ENCODE measurements around the gene POLR2E. TPM values are rescaled to one million over a fixed set of nuclear protein-coding genes. Genes with fewer than 3 reads are reported as not detected.
A peak's percentile ranks its signal among the peaks of the same experiment; 100 is the strongest.

Gene POLR2E
- total and polyA plus RNA-seq, 10 of the 15 experiments (the other 5 are each of a cell fraction or from before 2014, with no cell fraction given) = 4.0 to 487 (median 200) TPM

DNA sequence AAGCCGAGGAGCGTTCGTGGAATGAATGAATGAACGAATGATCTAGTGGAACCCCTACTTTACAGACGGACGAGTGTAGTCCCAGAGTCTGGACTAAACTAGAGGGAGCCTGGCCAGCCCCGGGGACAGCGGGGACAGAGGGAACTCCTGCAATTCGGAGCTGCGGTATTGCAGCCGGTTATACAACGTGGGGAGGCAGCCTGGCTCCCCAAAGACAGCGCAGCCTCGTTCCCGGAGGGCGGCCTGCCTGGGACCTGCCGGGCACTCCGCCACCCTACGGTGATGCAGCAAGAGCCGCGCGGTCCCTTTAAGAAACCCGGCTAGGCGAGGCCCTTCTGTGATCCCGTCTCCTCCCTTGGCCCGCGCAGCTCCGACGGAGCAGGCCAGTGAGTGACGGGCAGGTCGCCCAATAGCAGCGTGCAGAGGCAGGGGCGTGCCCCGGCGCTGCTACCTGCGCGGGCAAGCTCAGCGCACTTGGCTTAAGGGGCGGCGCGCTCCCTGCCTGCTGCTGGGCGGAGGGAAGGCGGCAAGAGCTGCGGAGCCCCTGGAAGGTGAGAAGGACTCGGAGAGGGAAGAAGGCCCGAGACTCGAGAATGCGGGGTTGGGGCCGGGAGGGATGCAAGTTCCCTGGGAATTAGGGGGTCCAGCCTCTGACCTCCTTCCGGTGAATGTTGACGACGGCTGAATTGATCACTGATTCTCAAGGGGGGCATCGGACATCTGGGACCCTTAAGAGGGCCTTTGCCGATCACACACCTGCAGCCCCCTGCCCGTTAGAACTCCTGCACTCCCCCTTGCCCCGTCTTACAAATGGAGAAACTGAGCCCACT is 55.3 kb downstream of the POLR2E start, which contains the start of gene ABCA7 (continued):
- TF ChIP-seq, protein P1, sequence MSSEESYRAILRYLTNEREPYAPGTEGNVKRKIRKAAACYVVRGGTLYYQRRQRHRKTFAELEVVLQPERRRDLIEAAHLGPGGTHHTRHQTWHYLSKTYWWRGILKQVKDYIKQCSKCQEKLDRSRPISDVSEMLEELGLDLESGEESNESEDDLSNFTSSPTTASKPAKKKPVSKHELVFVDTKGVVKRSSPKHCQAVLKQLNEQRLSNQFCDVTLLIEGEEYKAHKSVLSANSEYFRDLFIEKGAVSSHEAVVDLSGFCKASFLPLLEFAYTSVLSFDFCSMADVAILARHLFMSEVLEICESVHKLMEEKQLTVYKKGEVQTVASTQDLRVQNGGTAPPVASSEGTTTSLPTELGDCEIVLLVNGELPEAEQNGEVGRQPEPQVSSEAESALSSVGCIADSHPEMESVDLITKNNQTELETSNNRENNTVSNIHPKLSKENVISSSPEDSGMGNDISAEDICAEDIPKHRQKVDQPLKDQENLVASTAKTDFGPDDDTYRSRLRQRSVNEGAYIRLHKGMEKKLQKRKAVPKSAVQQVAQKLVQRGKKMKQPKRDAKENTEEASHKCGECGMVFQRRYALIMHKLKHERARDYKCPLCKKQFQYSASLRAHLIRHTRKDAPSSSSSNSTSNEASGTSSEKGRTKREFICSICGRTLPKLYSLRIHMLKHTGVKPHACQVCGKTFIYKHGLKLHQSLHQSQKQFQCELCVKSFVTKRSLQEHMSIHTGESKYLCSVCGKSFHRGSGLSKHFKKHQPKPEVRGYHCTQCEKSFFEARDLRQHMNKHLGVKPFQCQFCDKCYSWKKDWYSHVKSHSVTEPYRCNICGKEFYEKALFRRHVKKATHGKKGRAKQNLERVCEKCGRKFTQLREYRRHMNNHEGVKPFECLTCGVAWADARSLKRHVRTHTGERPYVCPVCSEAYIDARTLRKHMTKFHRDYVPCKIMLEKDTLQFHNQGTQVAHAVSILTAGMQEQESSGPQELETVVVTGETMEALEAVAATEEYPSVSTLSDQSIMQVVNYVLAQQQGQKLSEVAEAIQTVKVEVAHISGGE (CRISPR knock-in tag; IDR thresholded peaks at IDR 0.05) = no peak
- peak; percentile 88; the same call in 1 of the 2 replicates for TF ChIP-seq RB1 (IDR thresholded peaks at IDR 0.05; ENCODE audit: borderline replicate concordance)
- TF ChIP-seq BRCA1 (IDR thresholded peaks at IDR 0.05; ENCODE audit: low read depth, low read length) = no peak
- TF ChIP-seq ZZZ3 (IDR thresholded peaks at IDR 0.05; ENCODE audit: control insufficient read depth, insufficient read length, low read depth) = no peak
- TF ChIP-seq BCLAF1 (IDR thresholded peaks at IDR 0.05) = 0 out of 2 replicates have a peak, but pooled peaks have one; percentile 11
- TF ChIP-seq, protein P2, sequence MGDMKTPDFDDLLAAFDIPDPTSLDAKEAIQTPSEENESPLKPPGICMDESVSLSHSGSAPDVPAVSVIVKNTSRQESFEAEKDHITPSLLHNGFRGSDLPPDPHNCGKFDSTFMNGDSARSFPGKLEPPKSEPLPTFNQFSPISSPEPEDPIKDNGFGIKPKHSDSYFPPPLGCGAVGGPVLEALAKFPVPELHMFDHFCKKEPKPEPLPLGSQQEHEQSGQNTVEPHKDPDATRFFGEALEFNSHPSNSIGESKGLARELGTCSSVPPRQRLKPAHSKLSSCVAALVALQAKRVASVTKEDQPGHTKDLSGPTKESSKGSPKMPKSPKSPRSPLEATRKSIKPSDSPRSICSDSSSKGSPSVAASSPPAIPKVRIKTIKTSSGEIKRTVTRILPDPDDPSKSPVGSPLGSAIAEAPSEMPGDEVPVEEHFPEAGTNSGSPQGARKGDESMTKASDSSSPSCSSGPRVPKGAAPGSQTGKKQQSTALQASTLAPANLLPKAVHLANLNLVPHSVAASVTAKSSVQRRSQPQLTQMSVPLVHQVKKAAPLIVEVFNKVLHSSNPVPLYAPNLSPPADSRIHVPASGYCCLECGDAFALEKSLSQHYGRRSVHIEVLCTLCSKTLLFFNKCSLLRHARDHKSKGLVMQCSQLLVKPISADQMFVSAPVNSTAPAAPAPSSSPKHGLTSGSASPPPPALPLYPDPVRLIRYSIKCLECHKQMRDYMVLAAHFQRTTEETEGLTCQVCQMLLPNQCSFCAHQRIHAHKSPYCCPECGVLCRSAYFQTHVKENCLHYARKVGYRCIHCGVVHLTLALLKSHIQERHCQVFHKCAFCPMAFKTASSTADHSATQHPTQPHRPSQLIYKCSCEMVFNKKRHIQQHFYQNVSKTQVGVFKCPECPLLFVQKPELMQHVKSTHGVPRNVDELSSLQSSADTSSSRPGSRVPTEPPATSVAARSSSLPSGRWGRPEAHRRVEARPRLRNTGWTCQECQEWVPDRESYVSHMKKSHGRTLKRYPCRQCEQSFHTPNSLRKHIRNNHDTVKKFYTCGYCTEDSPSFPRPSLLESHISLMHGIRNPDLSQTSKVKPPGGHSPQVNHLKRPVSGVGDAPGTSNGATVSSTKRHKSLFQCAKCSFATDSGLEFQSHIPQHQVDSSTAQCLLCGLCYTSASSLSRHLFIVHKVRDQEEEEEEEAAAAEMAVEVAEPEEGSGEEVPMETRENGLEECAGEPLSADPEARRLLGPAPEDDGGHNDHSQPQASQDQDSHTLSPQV (IDR thresholded peaks at IDR 0.05) = no peak
- TF ChIP-seq SMC3 (IDR thresholded peaks at IDR 0.05; ENCODE audit: borderline replicate concordance, low read length) = no peak
- TF ChIP-seq ZSCAN29 (IDR thresholded peaks at IDR 0.05) = no peak
- TF ChIP-seq PAX8 (IDR thresholded peaks at IDR 0.05) = no peak
- TF ChIP-seq CHD4 (IDR thresholded peaks at IDR 0.05) = no peak
- TF ChIP-seq, protein P3, sequence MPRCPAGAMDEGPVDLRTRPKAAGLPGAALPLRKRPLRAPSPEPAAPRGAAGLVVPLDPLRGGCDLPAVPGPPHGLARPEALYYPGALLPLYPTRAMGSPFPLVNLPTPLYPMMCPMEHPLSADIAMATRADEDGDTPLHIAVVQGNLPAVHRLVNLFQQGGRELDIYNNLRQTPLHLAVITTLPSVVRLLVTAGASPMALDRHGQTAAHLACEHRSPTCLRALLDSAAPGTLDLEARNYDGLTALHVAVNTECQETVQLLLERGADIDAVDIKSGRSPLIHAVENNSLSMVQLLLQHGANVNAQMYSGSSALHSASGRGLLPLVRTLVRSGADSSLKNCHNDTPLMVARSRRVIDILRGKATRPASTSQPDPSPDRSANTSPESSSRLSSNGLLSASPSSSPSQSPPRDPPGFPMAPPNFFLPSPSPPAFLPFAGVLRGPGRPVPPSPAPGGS (IDR thresholded peaks at IDR 0.05; ENCODE audit: borderline replicate concordance, insufficient read depth, low read depth, low read length, poor library complexity, severe bottlenecking) = peak; percentile 77

Measured in GM12878 (cell line).